NCI-H82 treated with DMSO at 0.1 percent for 48 hours (cell line): ENCODE results near the gene PPP2R5C.

Experiments used
- DNase-seq: peaks from one replicate; lab custom pipeline; 2025; ENCODE audit not compliant: unreplicated experiment; lab: John Stamatoyannopoulos, UW

PPP2R5C gene

DNA sequence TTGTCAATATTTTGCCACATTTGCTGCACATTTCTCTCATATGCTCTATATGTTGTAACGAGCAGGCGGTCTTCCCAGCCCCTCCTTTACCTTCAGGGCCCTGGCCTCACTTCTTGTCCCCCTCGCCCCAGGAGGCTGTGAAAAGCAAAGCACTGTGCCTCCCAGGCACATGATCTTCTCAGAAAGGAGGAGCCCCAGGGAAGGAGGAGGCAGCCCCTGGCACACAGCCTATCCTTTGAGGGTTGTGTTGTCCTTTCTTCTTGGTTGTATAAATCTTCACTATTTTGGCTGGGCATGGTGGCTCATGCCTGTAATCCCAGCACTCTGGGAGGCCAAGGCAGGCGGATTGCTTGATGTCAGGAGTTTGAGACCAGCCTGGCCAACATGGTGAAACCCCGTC lies 77.0 kb downstream of the PPP2R5C start:
- DNase-seq, result no peak

DNA sequence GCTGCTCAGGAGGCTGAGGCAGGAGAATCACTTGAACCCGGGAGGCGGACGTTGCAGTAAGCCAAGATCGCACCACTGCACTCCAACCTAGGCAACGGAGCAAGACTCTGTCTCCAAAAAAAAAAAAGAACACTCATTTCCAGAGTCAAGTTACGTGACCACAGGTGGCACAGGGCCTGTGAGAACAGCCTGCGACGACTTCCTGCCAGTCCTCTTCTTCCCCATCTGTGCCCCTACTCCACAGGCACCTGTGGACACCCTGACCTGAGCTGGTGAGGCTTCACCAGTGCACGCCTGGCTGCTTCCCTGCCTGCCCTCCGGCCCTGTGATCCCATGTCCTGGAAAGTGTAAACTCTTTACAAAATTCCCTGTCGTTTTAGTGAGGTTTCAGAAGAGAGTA lies 77.7 kb downstream of the PPP2R5C start:
- no peak for DNase-seq

DNA sequence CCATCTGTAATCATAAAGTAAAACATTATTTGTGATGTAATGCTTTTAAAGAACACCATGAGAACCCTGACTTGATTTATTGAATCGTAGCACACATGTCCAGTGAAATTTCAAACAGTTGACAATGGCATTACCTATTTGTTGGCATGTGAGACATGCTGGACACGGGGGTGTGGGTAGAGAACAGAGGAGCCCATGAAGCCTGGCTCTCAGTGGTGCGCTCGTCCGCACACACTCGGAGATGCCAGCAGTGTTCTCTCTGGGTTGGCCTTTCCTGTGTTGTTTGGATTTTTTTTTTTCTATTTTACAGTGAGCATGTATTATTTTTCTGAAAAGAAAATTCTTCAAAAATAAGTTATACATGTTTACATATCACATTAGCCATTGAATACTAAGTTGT lies 78.2 kb downstream of the PPP2R5C start:
- no peak for DNase-seq

DNA sequence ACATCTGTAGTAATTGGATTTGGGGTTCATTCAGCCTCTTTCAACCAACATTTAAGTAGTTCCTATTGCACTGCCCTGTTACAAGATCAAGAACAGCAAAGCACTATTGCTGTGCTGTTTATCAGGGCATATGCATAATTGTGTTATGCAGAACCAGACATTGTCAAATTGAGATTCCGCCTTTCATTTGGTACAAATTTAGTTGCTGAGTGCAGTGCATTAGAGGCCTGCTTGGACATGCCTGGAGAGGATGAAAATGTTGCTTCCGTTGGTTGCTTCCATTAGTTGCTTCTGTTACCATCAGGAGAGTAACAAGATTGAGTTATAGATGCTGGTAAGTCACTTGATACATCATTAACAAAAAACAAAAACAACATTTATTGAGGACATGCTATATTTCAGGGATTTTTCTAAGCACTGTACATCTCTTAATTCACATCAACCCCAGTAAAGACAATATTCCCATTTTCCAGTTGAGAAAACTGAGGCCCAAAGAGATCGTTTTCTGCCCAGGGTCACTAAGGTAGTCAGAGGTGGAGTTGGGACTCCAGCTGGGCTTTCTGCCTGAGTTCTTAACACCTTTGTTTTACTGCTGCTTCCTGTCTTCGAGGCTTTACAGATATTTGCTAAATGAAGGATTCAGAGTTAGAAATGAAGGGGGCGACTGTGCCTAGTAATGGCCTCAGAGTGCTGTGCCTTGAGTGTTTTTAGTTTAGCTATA lies 79.3 kb downstream of the PPP2R5C start:
- DNase-seq, result no peak

DNA sequence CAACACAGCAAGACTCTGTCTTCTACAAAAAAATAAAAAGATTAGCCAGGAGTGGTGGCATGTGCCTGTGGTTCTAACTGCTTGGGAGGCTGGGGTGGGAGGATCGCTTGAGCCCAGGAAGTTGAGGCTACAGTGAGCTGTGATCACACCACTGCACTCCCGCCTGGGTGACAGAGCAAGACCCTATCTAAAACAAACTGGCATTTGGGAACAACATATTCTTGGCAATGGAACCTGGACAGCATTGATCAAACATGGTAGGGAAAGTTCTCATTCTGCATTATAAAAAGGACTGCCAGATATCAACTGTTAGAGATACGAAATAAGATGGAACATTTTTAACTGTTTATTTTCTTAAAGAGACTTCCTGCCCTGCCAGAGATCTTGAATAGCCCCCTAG lies 81.5 kb downstream of the PPP2R5C start:
- no peak for DNase-seq

- no peak for DNase-seq
Measured at GRCh38 chr14:101843665-101844064, 82.2 kb downstream of the PPP2R5C start.

- no peak for DNase-seq
Measured at GRCh38 chr14:101844219-101844618, 82.7 kb downstream of the PPP2R5C start.

- no peak for DNase-seq
Measured at GRCh38 chr14:101844751-101845150, 83.2 kb downstream of the PPP2R5C start.

DNA sequence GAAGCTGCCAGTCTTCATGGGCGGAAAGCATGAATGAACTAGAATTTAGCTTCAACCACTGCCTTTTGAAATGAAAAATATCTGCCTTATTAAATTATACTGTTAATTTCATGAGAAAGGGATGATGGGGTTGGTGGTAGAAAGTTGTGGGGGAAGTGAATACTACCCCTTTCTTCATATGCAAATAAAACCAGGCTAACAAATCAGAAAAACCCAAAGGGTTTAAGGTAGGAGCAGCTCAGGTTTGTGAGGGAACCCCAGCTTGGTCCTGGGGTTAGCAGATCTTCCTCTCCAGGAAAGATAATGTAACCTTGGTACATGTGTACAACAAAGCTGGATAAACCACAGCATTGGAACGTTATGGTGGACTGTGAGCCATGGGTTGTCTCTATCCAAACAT lies 84.0 kb downstream of the PPP2R5C start:
- DNase-seq, result no peak

DNA sequence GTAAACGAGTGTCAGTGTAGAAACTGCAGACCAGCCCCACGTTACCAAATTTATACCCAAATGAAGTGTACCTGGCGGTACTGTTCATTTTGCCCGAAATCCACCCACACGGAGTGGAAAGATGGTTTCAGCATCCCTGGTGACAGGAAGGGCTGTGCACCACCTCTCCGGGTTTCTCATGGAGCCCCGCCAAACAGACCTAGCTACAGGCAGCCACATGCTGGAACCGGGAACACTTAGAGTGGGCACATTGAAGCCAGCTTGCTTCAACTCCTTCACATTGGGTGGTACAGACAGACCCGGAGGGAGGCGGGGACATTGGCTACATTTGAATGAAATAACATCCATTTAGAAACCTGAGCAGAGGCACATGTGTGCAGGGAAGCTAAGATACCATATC lies 84.4 kb downstream of the PPP2R5C start:
- DNase-seq, result no peak

DNA sequence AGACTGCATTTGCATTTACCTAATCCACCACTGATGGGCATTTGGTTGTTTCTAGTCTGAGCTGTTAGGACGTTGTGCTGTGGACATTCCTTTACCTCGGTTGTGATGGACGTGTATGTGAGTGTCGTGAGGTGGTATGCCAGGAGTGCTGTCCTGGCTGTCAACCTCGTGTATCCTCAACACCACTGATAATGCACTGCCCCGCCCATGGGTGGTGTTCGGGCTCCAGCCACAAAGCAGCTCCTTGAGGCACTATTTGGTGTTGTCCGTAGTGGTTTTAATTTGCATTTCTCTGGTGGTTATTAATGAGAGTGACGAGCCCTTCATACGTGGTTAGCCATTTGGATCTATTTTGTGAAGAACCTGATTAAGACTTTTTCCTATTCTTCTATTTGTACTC lies 87.6 kb downstream of the PPP2R5C start:
- DNase-seq, result no peak

DNA sequence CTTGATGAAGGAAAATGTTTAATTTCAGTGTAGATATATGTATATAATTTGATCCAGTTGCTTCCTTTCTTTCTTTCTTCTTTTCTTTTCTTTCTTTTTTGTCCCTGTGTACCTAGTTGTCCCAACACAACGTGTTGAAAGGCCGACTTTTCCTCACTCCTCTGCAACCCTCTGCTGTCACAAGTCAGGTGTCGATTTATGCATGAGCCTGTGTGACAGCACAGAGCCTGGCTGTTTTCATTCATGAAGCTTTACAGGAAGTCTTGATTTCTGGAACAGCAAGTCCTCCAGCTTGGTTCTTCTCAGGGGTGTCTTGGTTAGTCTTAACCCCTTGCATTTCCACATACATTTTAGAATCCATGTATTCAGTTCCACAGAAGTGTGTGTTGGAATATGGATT lies 88.1 kb downstream of the PPP2R5C start:
- DNase-seq, result no peak

- no peak for DNase-seq
Measured at GRCh38 chr14:101851183-101851582, 89.7 kb downstream of the PPP2R5C start.

DNA sequence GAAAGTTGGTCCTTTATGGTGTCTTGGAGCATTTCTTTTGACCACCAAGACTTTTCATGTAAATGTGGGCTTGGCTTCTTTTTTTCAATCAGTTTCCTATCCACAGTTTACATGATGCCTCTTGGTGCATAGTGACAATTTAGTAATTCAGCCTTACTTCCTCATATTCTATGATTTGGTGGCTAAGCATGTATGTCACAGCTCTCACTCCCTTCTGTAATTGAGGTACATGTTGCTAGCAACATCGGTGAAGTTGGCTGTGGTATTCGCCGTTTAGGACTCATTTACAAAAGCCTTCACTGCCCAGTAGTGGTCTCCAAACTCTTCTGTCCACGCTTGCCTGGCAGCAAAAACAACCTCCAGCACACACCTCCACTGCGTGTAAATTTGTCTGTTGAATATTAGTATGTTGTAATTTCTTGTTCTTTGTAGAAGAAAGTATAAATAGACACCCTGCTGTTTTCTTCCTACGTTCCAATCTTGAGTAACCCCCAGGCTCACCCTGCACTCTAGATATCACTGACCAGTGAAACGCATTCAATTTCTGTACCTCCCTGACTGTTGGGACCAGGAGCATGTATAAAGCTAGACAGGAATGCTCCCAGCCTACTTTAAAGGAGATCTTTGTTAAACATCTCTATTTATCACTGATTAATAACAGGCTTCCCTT lies 90.4 kb downstream of the PPP2R5C start:
- DNase-seq, result no peak

DNA sequence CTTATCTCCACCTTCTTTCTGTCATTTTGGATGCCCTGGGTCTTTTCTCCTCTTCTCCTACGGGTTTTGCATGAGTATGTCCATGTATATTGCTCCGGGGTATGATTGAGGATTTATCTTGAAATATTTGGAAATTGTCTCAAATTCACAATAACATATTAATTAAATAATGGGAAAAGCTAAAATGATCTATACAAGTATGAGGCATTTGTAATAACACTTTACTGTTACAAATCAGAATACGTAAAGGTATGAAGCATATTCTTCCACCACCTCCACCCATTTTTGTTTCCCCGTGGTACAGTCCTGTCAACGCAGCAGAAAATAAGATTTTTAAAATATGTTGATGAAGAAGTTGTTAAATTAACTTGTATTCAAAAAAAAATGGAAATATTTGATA lies 91.3 kb downstream of the PPP2R5C start:
- DNase-seq, result no peak

DNA sequence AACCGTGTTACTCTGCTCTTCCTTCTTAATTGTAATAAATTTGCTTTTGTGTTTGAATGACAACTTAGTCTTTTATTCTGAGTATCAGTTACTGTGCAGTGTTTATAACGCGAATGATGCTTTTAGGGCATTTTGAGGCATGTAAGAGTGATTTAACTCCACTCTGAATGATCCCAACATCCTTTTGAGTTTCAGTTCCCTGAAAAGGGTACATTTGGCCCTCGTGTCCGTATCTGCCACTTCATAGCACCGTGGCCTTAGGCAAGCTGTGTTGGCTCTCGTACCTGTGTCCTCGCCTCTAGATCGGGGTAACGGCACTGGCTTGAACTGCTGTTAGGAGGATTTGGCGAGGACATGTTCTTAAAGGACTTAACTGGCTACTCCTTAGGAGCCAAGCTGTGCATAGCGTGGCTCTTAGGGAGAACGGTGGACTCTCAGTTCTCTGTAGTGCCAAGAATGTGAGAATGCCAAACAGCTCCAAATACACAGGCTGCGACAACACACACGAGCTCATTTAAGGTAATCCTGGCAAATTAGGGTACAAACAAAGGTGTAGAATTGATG lies 92.0 kb downstream of the PPP2R5C start:
- DNase-seq, result no peak

GRCh38 chr14:101854366-101854765 lies 92.9 kb downstream of the PPP2R5C start:
- no peak for DNase-seq

DNA sequence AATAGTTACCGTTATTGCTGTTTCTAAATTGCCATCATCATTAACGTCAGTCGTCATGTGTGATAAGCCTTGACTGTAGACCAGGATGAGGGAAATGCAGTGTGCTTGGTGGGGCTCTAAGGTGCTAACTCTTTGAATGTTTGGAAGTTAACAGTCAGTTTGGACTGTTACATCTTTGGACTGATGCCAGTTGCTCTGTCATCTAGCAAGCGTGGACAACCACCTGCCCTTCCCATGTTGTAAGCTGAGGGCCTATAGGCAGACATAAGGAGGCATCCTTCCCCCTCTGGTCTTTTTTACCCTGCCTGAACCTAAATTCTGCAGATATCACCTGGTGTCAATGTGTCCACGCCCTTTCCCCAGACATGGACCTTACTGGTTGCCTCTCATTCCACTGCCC lies 94.4 kb downstream of the PPP2R5C start:
- DNase-seq, result no peak

DNA sequence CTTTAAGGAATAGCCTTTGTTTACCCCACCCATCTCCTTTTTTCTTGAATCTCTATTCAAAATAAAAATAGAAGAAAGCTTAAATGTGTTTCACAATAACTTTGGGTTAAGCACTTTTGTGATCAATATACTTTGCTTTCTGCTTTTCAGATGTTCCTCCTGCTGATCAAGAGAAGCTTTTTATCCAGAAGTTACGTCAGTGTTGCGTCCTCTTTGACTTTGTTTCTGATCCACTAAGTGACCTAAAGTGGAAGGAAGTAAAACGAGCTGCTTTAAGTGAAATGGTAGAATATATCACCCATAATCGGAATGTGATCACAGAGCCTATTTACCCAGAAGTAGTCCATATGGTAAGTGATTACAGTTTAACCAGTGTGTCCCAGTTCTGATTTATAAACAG lies 95.0 kb downstream of the PPP2R5C start:
- DNase-seq, result no peak

GRCh38 chr14:101857226-101857625 lies 95.7 kb downstream of the PPP2R5C start:
- no peak for DNase-seq

DNA sequence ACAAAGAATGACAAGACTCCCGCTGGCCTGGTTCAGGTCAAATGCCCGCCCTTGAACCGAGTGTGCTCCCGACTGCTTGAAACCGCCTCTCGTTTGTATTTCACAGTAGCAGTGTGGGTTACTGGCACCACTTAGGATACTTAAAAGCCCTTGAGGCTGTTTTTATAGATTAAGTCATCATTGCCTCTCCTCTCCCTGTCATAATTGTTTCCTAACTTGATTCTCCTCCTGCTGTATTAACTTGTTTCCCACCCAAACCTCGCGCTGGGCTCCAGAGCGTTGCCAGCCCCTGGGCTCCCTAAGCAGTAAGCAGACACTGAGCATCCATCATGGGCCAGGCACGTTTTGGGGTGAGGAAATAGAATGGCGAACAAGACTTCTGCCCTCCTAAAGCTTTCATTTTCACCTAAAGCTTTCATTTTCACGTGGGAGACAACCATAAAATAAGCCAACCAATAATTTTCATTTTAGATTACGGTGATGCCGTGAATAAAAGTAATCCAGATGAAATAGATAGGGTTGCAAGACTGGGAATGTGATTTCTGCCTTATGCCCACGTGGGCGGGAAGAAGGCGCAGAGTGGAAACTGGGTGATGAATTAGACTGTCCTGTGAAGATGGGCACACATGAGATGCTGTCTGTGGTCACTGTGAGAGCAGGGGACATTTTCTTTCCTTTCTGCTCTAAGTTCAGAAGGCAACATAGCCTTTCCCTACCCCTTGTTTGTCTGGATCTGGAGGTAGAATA lies 97.5 kb downstream of the PPP2R5C start:
- DNase-seq, result no peak

DNA sequence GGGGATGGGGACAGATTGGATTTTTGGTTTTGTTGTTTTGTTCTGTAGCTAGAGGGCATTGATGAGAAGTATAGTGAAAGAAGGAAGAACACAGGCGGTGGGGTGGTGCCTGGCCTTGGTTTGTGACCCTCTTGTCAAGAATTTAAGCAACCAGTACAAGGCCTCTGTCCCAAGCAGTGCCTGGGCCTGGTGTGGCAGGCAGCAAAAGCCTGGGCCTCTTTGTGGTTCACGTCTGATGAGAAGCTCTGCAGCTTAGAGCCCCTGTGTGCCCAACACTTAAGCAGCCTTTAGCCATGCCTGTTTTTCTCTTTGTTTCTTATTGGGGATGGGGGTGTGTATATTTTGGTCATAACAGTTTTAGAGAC lies 98.0 kb downstream of the PPP2R5C start:
- no peak for DNase-seq
